ENCODE measurements around the gene TRPM2. TPM values are rescaled to one million over a fixed set of nuclear protein-coding genes. Genes with fewer than 3 reads are reported as not detected.
"Not testable (repeated sequence)": the region's sequence is repeated elsewhere in the genome, so short reads cannot be mapped to it uniquely, and the experiment has no call there.

The TRPM2 gene
- total and polyA plus RNA-seq, 10 of the 15 experiments (the other 5 are each of a cell fraction or from before 2014, with no cell fraction given): 0.03 to 9.1 (median 2.6) TPM

- RAD21 ChIA-PET (ENCODE audit: unreplicated experiment); H3K4me3 ChIP-seq; CTCF ChIA-PET; DNase-seq (ENCODE audit: low read depth, low spot score); H2AFZ ChIP-seq (ENCODE audit: control insufficient read depth, low read depth, low read length); H3K36me3 ChIP-seq (ENCODE audit: control insufficient read depth in 2 of 2, insufficient read depth in 2 of 2, low read length in 1 of 2); H3K27me3 ChIP-seq (replicated peaks in 1 of 2; ENCODE audit: control insufficient read depth in 2 of 2, insufficient read depth in 2 of 2, low read length in 1 of 2); intact Hi-C loops (cut with micrococcal nuclease; ENCODE audit: unreplicated experiment); H3K4me1 ChIP-seq (ENCODE audit: control insufficient read depth, insufficient read depth, low read length); H3K27ac ChIP-seq (ENCODE audit: control insufficient read depth, insufficient read depth); H3K79me2 ChIP-seq (ENCODE audit: control insufficient read depth, insufficient read depth, low read length); in situ Hi-C loops (cut with MboI); BruUV-seq (replicated peaks); SMC1A ChIA-PET (ENCODE audit: uncharacterized antibody, unreplicated experiment); POLR2A ChIA-PET; ATAC-seq; H3K4me2 ChIP-seq (ENCODE audit: control insufficient read depth, insufficient read depth); H3K9ac ChIP-seq (ENCODE audit: control insufficient read depth, insufficient read depth, low read length); H3K9me3 ChIP-seq (replicated peaks; ENCODE audit: control insufficient read depth, insufficient read depth, low read length); FAIRE-seq; H4K20me1 ChIP-seq (ENCODE audit: control insufficient read depth, insufficient read depth): not testable (repeated sequence)
- 84% methylated on average over 7 of the region's 7 CpGs for WGBS (ENCODE audit: insufficient coverage, insufficient replicate concordance, low lambda C conversion rate, missing lambda C conversion rate)
Observed at GRCh38 chr21:44404482-44404881, 51.1 kb downstream of the TRPM2 start.

- whole genome bisulfite sequencing (ENCODE audit: insufficient coverage, insufficient replicate concordance, low lambda C conversion rate, missing lambda C conversion rate): 73% methylated on average over 34 of the region's 34 CpGs
- TF ChIP-seq ATF3 (IDR thresholded peaks at IDR 0.05; ENCODE audit: borderline replicate concordance, extremely low read depth, low read depth, low read length) (no peak), NFXL1 (IDR thresholded peaks at IDR 0.05; ENCODE audit: borderline replicate concordance) (no peak), SMAD5 (IDR thresholded peaks at IDR 0.05; ENCODE audit: low read depth) (no peak), JUND (IDR thresholded peaks at IDR 0.05; ENCODE audit: low read depth, low read length) (no peak), NFYA (IDR thresholded peaks at IDR 0.05; ENCODE audit: borderline replicate concordance, low read depth, low read length) (no peak), ETV6 (conservative IDR thresholded peaks at IDR 0.05 in 1 of 2, IDR thresholded peaks at IDR 0.05 in 1 of 2; ENCODE audit: borderline replicate concordance in 1 of 2, low read depth in 1 of 2) (no peak), RB1 (IDR thresholded peaks at IDR 0.05; ENCODE audit: borderline replicate concordance) (no peak), ELK1 (IDR thresholded peaks at IDR 0.05; ENCODE audit: low read depth, low read length) (no peak), CTCF (IDR thresholded peaks at IDR 0.05 in 2 of 3, conservative IDR thresholded peaks at IDR 0.05 in 1 of 3; ENCODE audit: control insufficient read depth in 2 of 3, extremely low read depth in 1 of 3, insufficient read depth in 1 of 3, low read depth in 3 of 3, low read length in 3 of 3) (no peak), KLF5 (IDR thresholded peaks at IDR 0.05; ENCODE audit: partially characterized antibody) (no peak)
Observed at GRCh38 chr21:44405091-44405947, 51.9 kb downstream of the TRPM2 start.

More at GRCh38 chr21:44405091-44405947, 51.9 kb downstream of the TRPM2 start:
- ChIA-PET RAD21 (ENCODE audit: unreplicated experiment) (no interaction called here), SMC1A (ENCODE audit: uncharacterized antibody, unreplicated experiment) (no interaction called here), POLR2A (no interaction called here), CTCF (no interaction called here)
- no peak overlapping the region for H3K4me3 ChIP-seq
- no peaks in the 10 kb centered on the region; the same call in 2 of the 3 replicates for H3K9me3 ChIP-seq (replicated peaks; ENCODE audit: control insufficient read depth, insufficient read depth, low read length)
- no peaks in the 10 kb centered on the region for H3K79me2 ChIP-seq (ENCODE audit: control insufficient read depth, insufficient read depth, low read length)
- DNase-seq (ENCODE audit: low read depth, low spot score) (no peak), FAIRE-seq (no peak), ATAC-seq (no peak)
- H3K27ac ChIP-seq (ENCODE audit: control insufficient read depth, insufficient read depth): no peak overlapping the region
- no TSS peak for BruUV-seq (replicated peaks)
- no peak overlapping the region for H3K9ac ChIP-seq (ENCODE audit: control insufficient read depth, insufficient read depth, low read length)
- H3K27me3 ChIP-seq (replicated peaks in 1 of 2; ENCODE audit: control insufficient read depth in 2 of 2, insufficient read depth in 2 of 2, low read length in 1 of 2): no peaks in the 10 kb centered on the region
- no peaks in the 10 kb centered on the region for H4K20me1 ChIP-seq (ENCODE audit: control insufficient read depth, insufficient read depth)
- in situ Hi-C loops (cut with MboI) (no loop called here), intact Hi-C loops (cut with micrococcal nuclease; ENCODE audit: unreplicated experiment) (no loop called here)
- H3K4me2 ChIP-seq (ENCODE audit: control insufficient read depth, insufficient read depth): no peak overlapping the region
- H3K4me1 ChIP-seq (ENCODE audit: control insufficient read depth, insufficient read depth, low read length): no peaks in the 10 kb centered on the region
- H3K36me3 ChIP-seq (ENCODE audit: control insufficient read depth in 2 of 2, insufficient read depth in 2 of 2, low read length in 1 of 2): no peaks in the 10 kb centered on the region
- H2AFZ ChIP-seq (ENCODE audit: control insufficient read depth, low read depth, low read length): no peak overlapping the region
